Stimulated activated CD4-positive, alpha-beta T cell treated with anti-CD3 and anti-CD28 coated beads, Interleukin-15, amount 100 ng/mL, for 24 hours (primary cell): ENCODE results near the gene PLLP.
A peak's percentile ranks its signal among the peaks of the same experiment; 100 is the strongest.

ENCODE experiments used
- DNase-seq: peaks from one replicate; pipeline ENCODE4 v3.0.0-alpha.2; 2020

The PLLP gene

DNA sequence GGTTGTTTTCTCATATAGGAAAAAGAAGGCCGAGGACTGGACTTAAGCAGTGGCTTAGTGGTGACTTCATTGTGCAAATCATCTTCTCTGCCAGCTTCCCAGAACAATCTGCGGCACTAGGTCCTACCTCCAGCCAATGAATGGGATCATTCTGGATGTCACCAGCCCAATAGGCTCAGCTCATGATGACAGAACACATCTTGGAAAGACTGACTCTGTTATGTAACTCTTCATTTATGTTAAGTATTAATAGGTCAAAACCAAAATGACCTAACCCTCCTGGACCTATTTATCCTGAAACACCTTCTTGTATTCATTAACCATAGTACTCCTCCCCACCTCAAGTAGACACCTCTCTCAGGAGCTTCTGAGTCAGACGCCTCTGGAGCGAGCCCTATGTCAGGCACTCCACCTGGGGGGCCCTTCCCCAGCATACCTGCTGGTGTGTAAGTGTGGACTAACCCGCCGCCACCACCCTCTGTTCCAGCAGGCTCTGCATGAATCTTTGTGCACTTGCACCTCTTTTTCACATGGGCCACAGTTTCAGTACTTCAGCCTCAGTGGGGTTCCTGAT lies 32.2 kb downstream of the PLLP start:
- no peak for DNase-seq

DNA sequence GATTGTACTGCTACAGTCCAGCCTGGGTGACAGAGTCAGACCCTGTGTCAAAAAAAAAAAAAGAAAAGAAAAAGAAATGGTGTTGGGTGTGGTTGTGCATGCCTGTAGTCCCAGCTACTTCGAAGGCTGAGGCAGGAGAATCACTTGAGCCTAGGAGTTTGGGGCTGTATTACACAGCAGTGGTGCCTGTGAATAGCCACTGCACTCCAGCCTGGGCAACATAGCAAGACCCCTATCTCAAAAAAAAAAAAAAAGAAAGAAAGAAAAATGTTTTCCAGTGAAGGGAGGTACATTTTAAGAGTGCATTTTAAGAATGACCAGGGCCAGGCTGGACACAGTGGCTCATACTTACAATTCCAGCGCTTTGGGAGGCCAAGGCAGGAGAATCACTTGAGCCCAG lies 33.1 kb downstream of the PLLP start:
- DNase-seq, result no peak

DNA sequence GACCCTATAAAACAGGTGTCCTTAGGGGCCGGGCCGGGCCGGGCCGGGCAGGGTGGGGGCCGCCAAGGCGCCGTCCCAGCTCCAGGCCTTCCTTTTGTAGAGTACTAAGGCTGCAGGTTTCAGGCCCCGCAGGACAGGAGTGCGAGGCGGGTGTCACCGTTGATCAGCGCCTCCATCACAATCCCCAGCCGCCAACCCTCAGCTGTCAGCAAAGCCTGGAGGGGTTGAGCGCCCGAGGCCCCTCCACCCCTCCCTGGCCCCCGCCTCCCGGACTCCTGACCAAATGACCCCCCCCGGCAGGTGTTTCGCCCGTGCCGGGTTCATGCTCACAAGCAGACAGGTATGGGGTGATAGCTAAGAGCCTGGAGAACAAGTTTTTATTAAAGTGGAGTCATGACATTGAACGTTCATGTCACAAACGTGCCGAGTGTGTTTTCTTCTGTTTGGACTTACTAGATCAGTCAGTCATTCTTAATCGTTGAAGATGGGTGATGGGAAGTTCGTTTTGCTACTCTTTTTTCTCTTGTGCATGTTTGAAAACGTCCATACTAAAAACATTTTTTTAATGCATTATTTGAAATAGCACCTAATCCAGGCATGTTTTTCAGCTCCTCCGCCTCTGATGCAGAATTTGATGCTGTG lies 38.9 kb downstream of the PLLP start:
- peak; percentile 43 for DNase-seq

DNA sequence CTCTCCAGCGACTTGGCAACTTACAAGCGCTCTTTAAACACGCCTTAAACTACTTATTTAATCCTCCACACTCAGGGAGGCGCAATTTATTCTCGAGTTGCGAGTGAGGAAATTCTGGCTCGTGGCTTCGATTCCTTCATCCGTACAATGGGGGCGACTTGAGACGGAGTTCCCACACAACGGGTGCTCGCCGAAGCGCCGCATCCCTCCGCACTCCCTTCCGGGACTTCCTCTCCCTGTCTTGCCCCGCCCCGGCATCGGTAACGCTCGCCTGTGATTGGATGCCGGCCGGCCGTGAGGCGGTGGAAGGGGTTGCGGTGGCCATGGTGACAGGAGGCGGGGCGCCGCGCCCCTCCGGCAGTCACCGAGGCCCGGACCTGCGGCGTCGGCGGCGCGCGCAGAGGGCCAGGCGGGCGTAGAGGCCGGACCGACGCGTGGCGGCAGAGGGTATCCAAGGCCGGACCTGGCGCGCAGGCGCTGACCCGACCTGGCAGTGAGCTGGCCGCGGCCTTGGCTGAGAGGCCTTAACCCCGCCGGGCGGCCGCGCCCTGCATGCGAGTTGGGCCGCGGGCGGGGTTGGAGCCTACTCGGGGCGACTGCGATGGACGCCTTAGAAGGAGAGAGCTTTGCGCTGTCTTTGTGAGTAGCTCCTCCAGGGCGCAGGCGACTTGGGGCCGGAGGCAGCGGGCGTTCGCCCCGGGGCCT lies 39.6 kb downstream of the PLLP start, which contains the start of gene ARL2BP:
Gene ARL2BP, plus strand, starts transcription at position 493 of the 705 bp plus-strand sequence. Its CDS starts 109 bp downstream, at position 602.
- DNase-seq, result peak; percentile 99

DNA sequence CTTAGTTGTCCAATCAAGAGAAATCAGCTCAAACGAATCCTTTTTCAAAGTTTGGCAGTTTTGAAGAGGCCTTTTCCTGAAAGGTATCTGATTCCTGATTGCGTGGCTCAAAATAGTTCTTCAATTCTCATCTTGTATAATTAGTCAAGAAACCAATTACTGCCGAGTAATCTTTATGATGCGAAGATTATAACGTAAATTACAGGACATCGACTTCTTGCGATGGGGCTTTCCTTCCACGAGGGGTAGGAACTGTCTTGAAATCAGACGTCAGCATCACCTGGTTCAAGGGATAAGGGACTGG lies 40.1 kb downstream of the PLLP start:
- no peak for DNase-seq

DNA sequence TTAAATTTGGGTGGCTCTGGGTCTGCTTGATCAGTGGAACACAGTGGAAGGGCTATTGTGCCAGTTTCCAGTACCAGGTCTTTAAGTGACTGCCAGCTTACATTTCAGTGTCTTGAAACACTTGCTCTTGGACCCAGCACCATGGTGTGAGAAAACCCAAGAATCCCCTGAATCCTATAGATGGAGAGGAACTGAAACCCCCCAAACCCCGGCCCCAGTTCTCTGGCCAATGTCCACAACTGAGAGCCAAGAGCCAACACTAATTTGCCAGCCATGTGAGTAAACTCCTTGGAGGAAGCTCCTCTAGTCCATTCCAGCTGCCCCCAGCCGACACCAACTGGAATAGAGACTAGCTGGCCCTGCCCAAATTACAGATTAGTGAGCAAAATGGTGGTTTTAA lies 41.8 kb downstream of the PLLP start:
- no peak for DNase-seq

DNA sequence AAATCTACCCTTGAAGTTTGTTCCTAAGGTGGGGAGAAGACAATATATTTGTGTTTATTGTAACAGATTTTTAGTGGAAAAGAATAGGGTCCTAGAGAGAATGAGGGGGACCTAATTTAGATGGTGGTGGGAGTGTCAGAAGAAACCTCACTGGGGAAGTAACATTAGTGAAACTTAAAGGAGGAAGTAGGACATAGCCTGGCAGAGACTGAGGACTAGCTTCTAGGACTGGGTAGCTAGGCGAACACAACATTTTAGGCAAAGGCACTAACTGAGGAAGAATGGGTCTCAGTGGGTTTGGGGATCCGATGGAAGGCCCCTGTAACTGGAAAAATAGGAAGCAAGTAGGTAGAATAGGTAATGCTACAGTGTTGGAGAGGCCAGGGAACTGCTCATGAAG lies 43.6 kb downstream of the PLLP start:
- DNase-seq, result no peak

DNA sequence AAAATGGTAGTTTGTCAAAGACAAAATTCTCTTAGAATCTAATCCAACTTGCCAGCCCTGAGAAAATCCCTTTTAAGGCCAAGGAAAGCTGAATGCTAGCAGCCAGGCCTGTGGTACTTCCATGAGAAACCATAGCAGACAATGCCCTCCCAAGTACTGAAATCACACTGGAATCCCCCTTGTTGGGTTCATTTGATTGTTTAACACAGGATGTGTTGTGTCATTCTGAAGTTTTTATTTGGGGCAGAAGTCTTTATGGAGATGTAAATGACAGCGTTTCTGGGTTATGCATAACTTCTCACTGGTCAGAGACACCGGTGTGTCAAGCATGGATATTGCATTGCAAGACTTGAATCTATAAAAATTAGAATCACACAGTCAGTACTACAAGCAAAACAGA lies 45.4 kb downstream of the PLLP start:
- no peak for DNase-seq

DNA sequence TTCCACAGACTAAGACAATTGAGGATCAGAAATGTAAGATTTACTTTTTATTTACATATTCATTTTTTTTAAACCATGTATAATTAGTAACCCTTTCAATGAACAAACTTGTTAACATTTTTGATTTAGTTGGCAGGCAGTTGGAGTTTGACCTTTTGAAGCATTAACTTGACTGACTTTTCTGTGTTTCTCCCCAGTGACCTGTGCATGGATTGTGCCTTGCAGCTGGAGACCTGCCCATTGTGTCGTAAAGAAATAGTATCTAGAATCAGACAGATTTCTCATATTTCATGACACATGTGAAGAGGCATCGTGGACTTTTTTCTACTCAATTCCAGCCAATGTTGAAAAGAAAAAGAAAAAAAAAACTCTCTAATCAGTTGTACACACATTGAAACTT lies 45.8 kb downstream of the PLLP start:
- DNase-seq, result no peak

DNA sequence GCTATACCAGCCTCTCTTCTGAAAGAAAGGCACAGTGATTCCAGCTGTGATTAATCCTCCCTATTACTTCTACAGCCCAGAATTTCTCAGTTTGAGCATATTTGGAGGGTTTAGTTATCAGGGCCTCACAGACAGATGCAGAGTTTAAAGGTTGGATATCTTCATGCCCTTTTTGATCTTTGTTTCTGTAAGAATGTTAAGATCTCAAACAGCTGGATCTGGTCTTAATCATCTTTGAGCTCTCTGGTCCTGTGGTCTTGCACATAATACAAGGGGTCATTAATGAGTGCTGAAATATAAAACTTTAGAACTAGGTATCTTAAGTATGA lies 48.5 kb downstream of the PLLP start:
- no peak for DNase-seq

DNA sequence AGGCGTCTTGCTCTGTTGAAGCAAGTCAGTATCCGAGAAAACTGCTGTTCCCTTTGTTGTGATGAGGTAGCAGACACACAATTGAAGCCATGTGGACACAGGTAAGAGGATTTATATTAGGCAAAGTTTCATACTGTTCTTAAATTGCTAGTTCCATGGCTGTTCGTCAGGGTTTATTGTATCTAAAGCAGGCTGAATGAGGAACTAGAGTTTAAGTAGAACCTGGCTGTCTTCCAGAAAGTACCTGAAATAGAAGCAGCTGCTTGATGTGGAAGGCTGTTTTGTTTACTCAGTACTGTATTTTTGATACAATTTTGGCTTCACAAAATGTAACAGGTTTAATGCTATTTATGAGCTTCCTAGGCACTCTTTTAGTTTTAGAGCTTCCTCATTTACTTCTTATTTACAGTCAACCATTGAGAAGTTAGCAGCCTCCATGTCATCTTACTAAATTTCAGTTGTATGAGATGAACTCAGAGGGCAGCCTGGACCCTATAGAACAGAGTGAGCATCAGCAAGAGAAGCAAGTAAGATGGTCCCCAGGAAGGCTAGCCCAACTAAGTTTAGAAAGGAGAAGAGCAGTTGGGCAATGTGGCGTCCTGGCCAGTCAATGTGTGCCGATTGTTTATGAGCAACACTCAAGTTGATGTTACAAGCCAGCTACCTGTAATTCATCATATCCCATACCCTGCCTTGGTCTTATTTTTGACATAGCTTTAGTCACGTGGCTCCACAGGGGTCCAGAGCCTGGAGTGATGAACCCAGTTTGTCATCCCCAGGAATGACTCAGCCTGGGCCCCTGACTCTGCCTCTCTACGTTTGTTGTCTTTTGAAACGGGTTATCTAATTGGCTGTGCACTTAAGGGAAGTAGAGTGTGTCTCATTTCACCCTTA lies 49.1 kb downstream of the PLLP start:
- DNase-seq, result peak; percentile 43

DNA sequence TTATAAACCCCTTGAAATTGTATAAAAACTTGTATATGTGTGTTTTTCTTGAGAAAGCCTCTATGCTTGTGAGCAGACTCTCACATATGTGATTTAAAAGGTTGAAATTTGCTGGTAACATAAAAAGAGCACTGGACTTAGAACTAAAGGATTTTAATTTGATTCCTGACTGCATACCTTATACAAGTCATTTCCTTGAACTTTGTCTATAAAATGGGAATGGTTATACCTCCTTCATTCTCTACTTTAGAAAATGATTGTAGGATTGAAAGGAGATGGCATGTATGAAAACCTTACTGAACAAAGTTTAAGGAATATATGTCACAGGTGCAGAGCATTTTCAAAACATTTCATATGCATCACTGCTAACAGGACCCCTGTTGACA lies 49.8 kb downstream of the PLLP start:
- no peak for DNase-seq

DNA sequence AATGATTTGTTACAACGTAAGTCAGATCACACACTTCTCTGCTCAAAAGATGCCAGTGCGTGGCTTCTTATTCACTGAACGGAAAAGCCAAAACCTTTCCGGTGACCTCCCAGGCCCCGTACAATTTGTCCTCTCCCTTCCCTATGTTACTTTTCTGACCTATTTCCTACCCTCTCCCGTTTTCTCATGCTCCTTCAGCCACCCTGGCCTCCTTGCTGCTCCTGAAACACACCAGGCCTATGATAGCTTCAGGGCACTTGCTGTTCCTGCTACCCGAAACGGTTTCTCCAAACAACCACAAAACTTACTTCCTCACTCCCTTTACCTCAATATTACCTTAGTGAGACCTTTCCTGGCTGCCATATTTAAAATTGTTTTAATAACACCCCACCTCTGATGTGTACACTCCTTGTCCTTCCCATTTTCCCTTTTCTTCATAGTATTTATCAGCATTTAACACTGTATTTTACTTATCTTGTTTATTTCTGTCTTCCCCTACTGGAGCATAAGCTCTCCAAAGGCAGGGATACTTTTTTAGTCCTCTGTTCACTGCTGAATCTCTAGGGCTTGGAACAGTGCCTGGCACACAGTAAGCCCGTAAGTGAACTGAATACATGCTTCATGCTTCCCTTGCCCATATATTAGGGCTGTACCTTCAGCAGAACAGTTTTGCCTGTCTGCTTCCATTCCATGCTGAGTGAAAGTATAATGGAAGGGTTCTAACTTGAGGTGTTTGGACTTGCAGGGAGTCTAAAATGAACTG lies 50.3 kb downstream of the PLLP start:
- no peak for DNase-seq

DNA sequence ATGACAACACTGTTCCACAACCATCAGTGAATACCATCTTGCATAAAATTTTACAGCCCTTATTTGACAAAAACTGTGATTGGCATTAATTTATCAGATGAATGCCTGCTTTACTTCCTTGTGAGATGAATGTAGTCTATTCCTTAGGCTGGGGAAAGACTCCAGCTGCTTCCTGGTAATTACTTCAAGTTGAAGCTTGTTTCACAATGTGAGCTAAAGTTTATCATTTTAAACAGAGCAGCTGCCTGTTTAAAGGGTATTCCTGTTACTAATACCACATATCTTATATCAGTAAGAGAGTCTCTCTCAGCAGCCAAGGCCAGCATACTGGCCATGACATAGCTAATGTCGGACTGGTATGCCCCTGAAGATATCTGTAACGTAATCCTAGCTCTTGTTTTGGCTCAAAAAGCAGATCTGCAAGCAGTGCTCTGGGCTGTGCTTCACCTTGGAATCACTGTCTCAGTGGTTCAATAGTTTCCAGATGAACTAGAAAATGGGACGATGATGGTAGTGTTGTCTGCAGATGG lies 52.6 kb downstream of the PLLP start:
- DNase-seq, result no peak

DNA sequence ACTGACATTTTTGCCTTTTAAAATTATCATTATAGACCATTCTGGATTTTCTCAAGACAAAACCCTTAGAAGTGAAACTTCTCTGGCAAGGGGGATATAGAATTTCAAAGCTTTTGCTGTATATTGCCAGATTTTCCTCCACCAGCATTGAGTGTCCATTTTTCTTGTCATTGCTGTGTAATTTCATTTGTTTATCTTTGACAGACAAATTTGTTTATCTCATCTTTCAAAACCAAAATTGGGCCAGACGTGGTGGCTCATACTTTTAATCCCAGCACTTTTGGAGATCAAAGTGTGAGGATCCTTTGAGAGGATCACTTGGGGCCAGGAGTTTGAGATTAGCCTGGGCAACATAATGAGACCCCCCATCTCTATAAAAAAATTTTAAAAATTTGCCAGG lies 55.4 kb downstream of the PLLP start:
- no peak for DNase-seq

DNA sequence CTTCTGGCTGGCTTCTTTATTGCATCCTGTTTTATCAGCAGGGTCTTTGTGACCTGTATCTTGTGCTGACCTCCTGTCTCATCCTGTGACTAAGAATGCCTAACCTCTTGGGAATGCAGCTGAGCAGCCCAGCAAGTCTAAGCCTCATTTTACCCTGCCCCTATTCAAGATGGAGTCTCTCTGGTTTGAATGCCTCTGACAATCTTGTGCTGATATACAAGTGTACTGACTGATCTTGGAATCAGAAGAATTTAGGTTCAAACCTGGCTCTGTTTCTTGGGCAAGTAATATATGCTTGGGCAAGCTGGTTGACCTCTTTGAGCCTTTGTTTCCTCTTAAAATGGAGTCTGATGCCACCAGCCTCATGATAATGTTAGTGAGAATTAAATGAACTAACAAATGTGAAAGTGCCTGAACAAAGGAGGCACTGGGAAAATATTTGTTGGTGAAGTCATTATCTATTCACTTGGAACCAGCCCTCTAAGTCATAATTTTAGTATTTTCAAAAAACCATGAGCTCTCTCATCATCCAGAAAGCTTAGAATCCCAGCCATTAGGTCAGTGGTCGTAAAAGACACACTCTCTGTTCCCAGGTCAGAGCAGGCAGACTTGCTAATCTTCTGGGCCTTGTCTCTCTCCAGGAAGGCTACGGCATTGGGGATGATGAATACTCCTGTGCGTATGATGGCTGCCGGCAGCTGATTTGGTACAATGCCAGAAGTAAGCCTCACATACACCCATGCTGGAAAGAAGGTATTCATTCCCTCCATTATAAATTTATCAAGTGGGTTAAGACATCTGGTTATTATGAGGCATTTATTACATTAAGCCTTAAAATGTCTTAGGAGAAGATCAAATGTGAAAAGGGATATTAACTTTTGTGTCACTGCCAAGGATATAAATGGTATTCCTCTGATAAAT lies 57.5 kb downstream of the PLLP start:
- no peak for DNase-seq

DNA sequence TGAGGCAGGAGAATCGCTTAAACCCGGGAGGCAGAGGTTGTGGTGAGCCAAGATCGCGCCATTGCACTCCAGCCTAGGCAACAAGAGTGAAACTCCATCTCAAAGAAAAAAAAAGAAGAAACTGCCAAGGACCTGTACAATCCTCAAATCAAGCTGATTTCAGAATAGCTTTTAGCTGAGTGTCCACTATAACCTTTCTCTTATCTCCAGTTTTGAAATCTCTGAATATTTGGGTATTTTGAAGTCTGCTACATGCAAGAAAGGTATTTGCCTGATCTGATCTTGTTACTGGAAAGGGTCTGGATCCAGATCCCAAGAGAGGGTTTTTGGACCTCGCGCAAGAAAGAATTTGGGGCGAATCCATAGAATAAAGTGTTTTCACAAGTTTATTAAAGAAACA lies 58.5 kb downstream of the PLLP start:
- DNase-seq, result no peak

DNA sequence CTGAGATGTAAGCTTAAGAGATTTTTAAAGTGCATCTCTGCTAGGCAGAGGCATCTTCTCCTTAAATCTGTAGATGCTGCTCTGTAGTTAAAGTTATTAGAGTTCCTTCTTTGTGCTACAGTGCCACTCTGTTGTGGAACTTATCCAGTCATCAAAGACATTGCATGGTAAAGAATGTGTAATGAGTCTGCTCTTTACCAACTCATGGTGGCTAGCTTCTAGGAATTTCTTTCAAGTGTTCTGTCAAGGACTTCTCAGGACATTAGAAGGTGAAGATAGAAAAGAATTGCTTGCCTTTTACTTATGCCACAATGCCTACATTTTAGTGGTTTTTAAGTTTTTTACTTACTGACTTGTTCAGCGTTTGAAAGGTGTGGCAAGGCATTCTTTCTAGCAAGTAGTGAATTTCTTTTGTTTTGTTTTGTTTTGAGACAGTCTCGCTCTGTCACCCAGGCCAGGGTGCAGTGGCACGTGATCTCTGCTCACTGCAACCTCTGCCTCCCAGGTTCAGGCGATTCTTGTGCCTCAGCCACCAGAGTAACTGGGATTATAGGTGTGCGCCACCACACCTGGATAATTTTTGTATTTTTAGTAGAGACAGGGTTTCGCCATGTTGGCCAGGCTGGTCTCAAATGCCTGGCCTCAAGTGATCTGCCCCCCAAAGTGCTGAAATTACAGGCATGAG lies 59.7 kb downstream of the PLLP start:
- DNase-seq, result no peak

DNA sequence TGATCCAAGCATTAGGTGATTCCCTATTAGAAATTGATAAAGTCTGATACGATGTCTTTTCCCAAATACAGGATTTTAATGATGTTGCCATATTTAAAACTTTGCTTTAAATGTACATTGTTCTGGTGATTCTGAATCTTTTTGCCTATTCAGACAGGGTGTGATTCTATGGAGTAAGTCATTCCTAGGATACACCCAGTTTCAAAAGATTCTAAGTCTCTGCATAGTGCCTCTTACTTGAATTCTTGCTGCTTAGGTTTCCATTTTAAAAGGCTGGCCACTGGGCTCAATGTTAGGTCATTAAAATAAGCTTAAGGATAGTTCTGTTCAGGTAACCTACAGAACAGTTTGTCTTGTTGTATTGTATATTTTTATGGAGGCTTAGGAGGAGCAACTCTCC lies 61.4 kb downstream of the PLLP start:
- DNase-seq, result no peak

DNA sequence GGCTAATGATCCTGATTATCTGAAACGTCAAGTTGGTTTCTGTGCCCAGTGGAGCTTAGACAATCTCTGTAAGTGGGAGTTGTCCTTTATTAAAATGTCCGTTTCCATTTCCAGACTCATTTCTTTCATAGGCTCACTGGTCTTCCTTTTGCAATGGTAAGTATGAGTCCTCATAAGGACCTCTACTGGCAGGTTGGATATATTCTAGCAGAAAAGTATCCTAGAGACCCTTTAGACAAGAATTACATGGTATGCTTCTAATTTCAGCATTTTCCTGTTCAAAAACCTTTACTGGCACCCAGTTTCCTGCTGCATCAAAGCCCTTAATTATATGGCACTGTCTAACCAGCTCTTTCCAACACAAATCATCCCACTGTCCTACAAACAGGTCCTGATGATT lies 67.5 kb downstream of the PLLP start:
- DNase-seq, result no peak

DNA sequence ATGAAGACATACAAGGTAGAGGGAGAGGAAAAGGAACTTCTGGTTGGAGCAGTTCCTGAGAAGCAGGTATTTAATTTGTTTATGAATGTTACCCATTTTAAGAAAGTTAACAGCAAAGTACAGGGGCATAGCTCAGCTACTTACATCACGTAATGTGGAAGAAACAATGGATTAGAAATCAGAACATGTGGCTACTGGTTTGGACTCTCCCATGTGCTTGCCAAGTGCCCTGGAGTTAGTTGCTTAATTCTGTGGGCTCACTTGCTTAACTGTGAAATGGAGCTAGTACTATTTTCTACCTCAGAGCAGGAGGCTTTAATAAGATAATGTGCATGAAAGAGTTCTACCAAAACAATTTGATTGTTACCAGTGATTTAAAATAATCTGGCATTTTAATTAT lies 71.0 kb downstream of the PLLP start:
- DNase-seq, result no peak
